Measurements from ENCODE around the gene FCSK. TPM values are rescaled to one million over a fixed set of nuclear protein-coding genes. Genes with fewer than 3 reads are reported as not detected.
A peak's percentile ranks its signal among the peaks of the same experiment; 100 is the strongest.

The FCSK gene
- total RNA-seq = 9.7 and 10.3 TPM in 2 replicates

GRCh38 chr16:70454222-70455034 lies at the start of gene FCSK:
Gene FCSK, plus strand, starts transcription at chr16:70454595. Its CDS starts 8,596 bp downstream, at chr16:70463191.

GRCh38 chr16:70438969-70439862 lies 15.2 kb upstream of the FCSK start, which contains the start of gene ST3GAL2:
Gene ST3GAL2, minus strand, starts transcription at chr16:70439100. Its CDS starts 40,570 bp downstream, at chr16:70398530.

GRCh38 chr16:70523076-70523742 lies 68.8 kb downstream of the FCSK start, which contains the start of gene COG4:
Gene COG4, minus strand, starts transcription at chr16:70523554. Its CDS starts 11 bp downstream, at chr16:70523543.

GRCh38 chr16:70523743-70524398 lies 69.5 kb downstream of the FCSK start, which contains the start of gene SF3B3:
Gene SF3B3, plus strand, starts transcription at chr16:70523816. Its CDS starts 2,841 bp downstream, at chr16:70526657.

Small RNA genes within 50 kb of the gene (small RNA-seq; reads per million reads assigned to genes)
- gene RNU6-23P (not detected), gene RPS27P26 (not detected), gene SNORD111B (124 reads per million, percentile 98 among the genes with 10 or more reads in this experiment)

Other genes with a start within 250 kb of the FCSK start
- gene EXOSC6, start 202.7 kb upstream of the FCSK start, total RNA-seq = 24.4 and 43.0 TPM in 2 replicates
- gene AARS1, start 165.1 kb upstream of the FCSK start, total RNA-seq = 161 and 257 TPM in 2 replicates
- gene DDX19B, start 155.4 kb upstream of the FCSK start, total RNA-seq = 27.2 and 30.0 TPM in 2 replicates
- 43.6 and 49.5 TPM in 2 replicates for gene DDX19A, start 107.7 kb upstream of the FCSK start, total RNA-seq
- 38.4 and 49.2 TPM in 2 replicates for gene ST3GAL2, start 15.5 kb upstream of the FCSK start, total RNA-seq
- 64.4 and 97.0 TPM in 2 replicates for gene COG4, start 69.0 kb downstream of the FCSK start, total RNA-seq
- 112 and 124 TPM in 2 replicates for gene SF3B3, start 69.2 kb downstream of the FCSK start, total RNA-seq
- 1.5 and 2.8 TPM in 2 replicates for gene IL34, start 192.0 kb downstream of the FCSK start, total RNA-seq
- 278 and 291 TPM in 2 replicates for gene MTSS2, start 231.5 kb downstream of the FCSK start, total RNA-seq

Data from hair follicle dermal papilla cell (primary cell).